GM21825 (cell line): ENCODE results near the gene SLC8A2.
A peak's percentile ranks its signal among the peaks of the same experiment; 100 is the strongest.

Experiments
- ATAC-seq: cut with Tn5 transposase; IDR thresholded peaks from one replicate; pipeline ENCODE4 v1.9.1; 2021; ENCODE audit warnings: mild to moderate bottlenecking, moderate library complexity; ENCODE audit not compliant: unreplicated experiment

SLC8A2 gene

GRCh38 chr19:47432091-47432490, 39.6 kb downstream of the SLC8A2 start:
- ATAC-seq = no peak

- no peak for ATAC-seq
Measured at GRCh38 chr19:47430041-47430802, 41.5 kb downstream of the SLC8A2 start.

- no peak for ATAC-seq
Measured at GRCh38 chr19:47429140-47429793, 42.4 kb downstream of the SLC8A2 start.

GRCh38 chr19:47428177-47428894, 43.4 kb downstream of the SLC8A2 start:
- ATAC-seq = peak; percentile 41

GRCh38 chr19:47427241-47428176, 44.2 kb downstream of the SLC8A2 start:
- peak; percentile 26 for ATAC-seq

- no peak for ATAC-seq
Measured at GRCh38 chr19:47423203-47423882, 48.4 kb downstream of the SLC8A2 start.

- ATAC-seq = no peak
Measured at GRCh38 chr19:47422417-47423163, 49.1 kb downstream of the SLC8A2 start.

GRCh38 chr19:47421844-47422395, 49.8 kb downstream of the SLC8A2 start:
- no peak for ATAC-seq

GRCh38 chr19:47421244-47421786, 50.4 kb downstream of the SLC8A2 start:
- no peak for ATAC-seq

GRCh38 chr19:47419789-47420188, 51.9 kb downstream of the SLC8A2 start:
- ATAC-seq = no peak

- ATAC-seq = no peak
Measured at GRCh38 chr19:47419030-47419783, 52.5 kb downstream of the SLC8A2 start, which contains the start of gene MEIS3. TSS of gene MEIS3 (minus strand) at chr19:47419527. CDS start at chr19:47419081, 446 bp downstream.

- no peak for ATAC-seq
Measured at GRCh38 chr19:47418692-47419029, 53.0 kb downstream of the SLC8A2 start.

GRCh38 chr19:47417746-47418691, 53.7 kb downstream of the SLC8A2 start:
- no peak for ATAC-seq

GRCh38 chr19:47417107-47417745, 54.5 kb downstream of the SLC8A2 start:
- no peak for ATAC-seq

- ATAC-seq = no peak
Measured at GRCh38 chr19:47416643-47416985, 55.1 kb downstream of the SLC8A2 start.

GRCh38 chr19:47415953-47416642, 55.6 kb downstream of the SLC8A2 start:
- no peak for ATAC-seq
